Stomach smooth muscle (tissue), 2 donors: ENCODE results near the gene RCL1.

ENCODE experiments used
- H3K27ac ChIP-seq: one replicate; pipeline ENCODE4 v1.7.0; 2013; ENCODE audit warnings: mild to moderate bottlenecking, low read length, inconsistent platforms
- H3K27me3 ChIP-seq, 2 donors: one replicate each; pipeline ENCODE4 v1.7.0; 2013; ENCODE audit warnings: low read length in 2 of 2; ENCODE audit not compliant: insufficient read depth in 2 of 2, control insufficient read depth in 1 of 2
- H3K36me3 ChIP-seq, 2 donors: one replicate each; pipeline ENCODE4 v1.7.0; 2013; ENCODE audit warnings: low read length in 2 of 2; ENCODE audit not compliant: control insufficient read depth in 2 of 2, insufficient read depth in 2 of 2
- H3K4me1 ChIP-seq: one replicate; pipeline ENCODE4 v1.7.0; 2013; ENCODE audit warnings: low read length; ENCODE audit not compliant: control insufficient read depth, insufficient read depth
- H3K4me3 ChIP-seq, 2 donors: one replicate each; pipeline ENCODE4 v1.7.0; 2013; ENCODE audit warnings: low read length in 2 of 2
- H3K9ac ChIP-seq, 2 donors: one replicate each; pipeline ENCODE4 v1.7.0; 2013; ENCODE audit warnings: low read length in 2 of 2, mild to moderate bottlenecking in 1 of 2
- H3K9me3 ChIP-seq, 2 donors: one replicate each; pipeline ENCODE4 v1.7.0; 2013; ENCODE audit warnings: low read length in 2 of 2; ENCODE audit not compliant: control insufficient read depth in 2 of 2
- donor health status: healthy.
- donor health status: Pancreatic carcinoma.

The RCL1 gene

DNA sequence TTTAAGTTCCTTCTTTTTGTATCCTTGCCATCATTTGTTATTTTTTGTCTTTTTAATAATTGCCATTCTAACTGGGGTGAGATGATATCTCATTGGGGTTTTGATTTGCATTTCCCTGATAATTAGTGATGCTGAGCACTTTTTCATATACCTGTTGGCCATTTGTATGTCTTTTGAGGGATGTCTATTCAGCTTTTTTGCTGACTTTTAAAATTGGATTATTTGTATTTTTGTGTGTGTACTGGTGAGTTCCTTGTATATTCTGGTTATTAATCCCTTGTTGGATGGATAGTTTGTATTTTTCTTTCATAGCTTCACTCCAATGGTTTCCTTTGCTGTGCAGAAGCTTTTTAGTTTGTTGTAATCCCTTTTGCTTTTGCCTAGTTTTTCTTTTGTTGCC is 19.1 kb downstream of the RCL1 start:
- H3K4me3 ChIP-seq = no peak overlapping the region
- no peaks in the 10 kb centered on the region for H3K4me1 ChIP-seq
- no peak overlapping the region for H3K27ac ChIP-seq

DNA sequence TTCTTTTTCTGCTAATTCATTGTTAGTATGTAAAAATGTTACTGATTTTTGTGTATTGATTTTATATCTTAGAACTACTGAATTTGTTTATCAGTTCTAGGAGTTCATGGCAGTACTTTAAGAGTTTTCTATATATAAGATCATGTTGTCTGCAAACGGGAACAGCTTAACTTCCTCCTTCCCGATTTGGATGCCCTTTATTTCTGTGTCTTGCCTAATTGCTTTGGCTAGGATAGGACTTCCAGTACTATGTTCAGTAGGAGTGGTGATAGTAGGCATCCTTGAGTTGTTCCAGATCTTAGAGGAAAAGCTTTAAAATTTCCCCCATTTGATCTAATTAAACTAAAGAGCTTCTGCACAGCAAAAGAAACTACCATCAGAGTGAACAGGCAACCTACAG is 20.1 kb downstream of the RCL1 start:
- Histone ChIP-seq H3K36me3 (no peaks in the 10 kb centered on the region), H3K9ac (no peak overlapping the region), H3K9me3 (no peaks in the 10 kb centered on the region), H3K27ac (no peak overlapping the region), H3K4me1 (no peaks in the 10 kb centered on the region), H3K4me3 (no peak overlapping the region), H3K27me3 (no peaks in the 10 kb centered on the region)

More for the DNA sequence above, 19.1 kb downstream of the RCL1 start:
- Histone ChIP-seq H3K36me3 (no peaks in the 10 kb centered on the region), H3K27me3 (no peaks in the 10 kb centered on the region), H3K9ac (no peak overlapping the region), H3K9me3 (peaks cover 0 to 3% of the 10 kb centered on the region in 2 donors)

DNA sequence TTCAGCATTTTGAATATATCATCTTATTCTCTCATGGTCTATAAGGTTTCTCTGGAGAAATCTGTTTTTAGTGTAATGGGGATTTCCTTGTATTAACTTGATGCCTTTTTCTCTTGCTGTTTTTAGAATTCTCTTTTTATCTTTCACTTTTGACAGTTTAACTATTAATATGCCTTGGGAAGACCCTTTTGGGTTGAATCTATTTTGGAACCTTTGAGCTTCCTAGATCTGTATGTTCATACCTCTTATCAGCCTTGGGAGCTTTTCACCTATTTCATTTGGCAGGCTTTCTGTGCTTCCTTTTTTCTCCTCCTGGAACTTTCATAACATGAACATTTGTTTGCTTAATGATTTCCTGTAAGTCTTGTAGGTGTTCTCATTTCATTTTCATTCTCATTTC is 22.2 kb downstream of the RCL1 start:
- Histone ChIP-seq H3K4me3 (no peak overlapping the region), H3K4me1 (no peaks in the 10 kb centered on the region), H3K9me3 (no peaks in the 10 kb centered on the region), H3K27me3 (no peaks in the 10 kb centered on the region), H3K9ac (no peak overlapping the region), H3K27ac (no peak overlapping the region), H3K36me3 (no peaks in the 10 kb centered on the region)

GRCh38 chr9:4815381-4815956 is 22.7 kb downstream of the RCL1 start:
- Histone ChIP-seq H3K9ac (no peak overlapping the region), H3K36me3 (no peaks in the 10 kb centered on the region), H3K4me1 (no peaks in the 10 kb centered on the region), H3K9me3 (no peaks in the 10 kb centered on the region), H3K27me3 (no peaks in the 10 kb centered on the region), H3K4me3 (no peak overlapping the region), H3K27ac (no peak overlapping the region)

GRCh38 chr9:4820168-4820567 is 27.4 kb downstream of the RCL1 start:
- Histone ChIP-seq H3K27me3 (no peaks in the 10 kb centered on the region), H3K27ac (no peak overlapping the region), H3K36me3 (no peaks in the 10 kb centered on the region), H3K4me3 (no peak overlapping the region), H3K9ac (no peak overlapping the region), H3K4me1 (peaks cover 3% of the 10 kb centered on the region), H3K9me3 (no peaks in the 10 kb centered on the region)

- Histone ChIP-seq H3K27me3 (no peaks in the 10 kb centered on the region), H3K9me3 (no peaks in the 10 kb centered on the region), H3K4me1 (peaks cover 3% of the 10 kb centered on the region), H3K4me3 (no peak overlapping the region), H3K27ac (no peak overlapping the region), H3K9ac (no peak overlapping the region), H3K36me3 (no peaks in the 10 kb centered on the region)
Observed at GRCh38 chr9:4821133-4821532, 28.4 kb downstream of the RCL1 start.

DNA sequence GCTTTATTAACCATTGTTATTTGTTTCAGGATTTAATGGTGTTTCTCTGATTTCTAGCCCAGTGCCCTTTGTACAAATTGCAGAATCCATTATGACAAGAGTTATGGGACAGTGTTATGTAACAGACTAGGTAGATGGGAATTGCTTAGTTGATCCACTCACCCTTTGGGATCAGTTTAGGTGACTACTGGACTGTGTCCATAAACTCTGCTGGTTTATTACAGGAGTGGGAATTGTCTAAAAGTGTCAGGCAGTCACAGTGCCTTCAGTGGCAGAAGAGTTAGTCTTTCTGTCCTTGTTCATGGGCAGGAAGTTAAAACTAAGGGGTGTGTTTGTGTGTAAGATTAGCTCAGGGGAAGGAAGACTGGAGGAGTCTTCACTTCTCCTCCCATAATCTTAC is 29.3 kb downstream of the RCL1 start:
- H3K4me1 ChIP-seq = peaks cover 3% of the 10 kb centered on the region
- H3K9me3 ChIP-seq = no peaks in the 10 kb centered on the region
- no peak overlapping the region for H3K9ac ChIP-seq
- no peak overlapping the region for H3K4me3 ChIP-seq
- no peak overlapping the region for H3K27ac ChIP-seq
- H3K27me3 ChIP-seq = no peaks in the 10 kb centered on the region
- H3K36me3 ChIP-seq = no peaks in the 10 kb centered on the region

- peaks cover 3% of the 10 kb centered on the region for H3K4me1 ChIP-seq
- H3K27me3 ChIP-seq = no peaks in the 10 kb centered on the region
- H3K9ac ChIP-seq = no peak overlapping the region
- H3K4me3 ChIP-seq = no peak overlapping the region
- no peaks in the 10 kb centered on the region for H3K36me3 ChIP-seq
- H3K9me3 ChIP-seq = no peaks in the 10 kb centered on the region
- no peak overlapping the region for H3K27ac ChIP-seq
Observed at GRCh38 chr9:4826417-4827166, 33.8 kb downstream of the RCL1 start.

DNA sequence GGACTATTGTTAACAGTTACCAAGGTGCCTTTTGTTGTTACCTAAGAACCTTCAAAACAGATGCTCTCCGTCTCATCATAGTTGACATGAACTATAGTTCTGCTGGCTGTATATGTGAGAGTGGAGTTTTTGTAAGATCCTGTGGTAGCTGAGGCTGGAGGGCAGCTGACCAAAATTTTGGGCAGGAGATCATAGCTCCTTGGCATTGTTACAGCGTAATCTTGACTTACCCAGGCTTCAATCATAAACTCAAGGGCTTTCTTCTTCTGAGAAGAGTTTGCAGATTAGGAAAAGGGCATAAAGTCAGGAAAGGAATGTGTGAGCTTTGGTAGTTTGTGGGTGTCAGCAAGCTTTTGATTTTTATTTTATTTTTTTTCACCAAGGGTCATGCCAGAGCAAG is 34.5 kb downstream of the RCL1 start:
- Histone ChIP-seq H3K9ac (no peak overlapping the region), H3K4me3 (no peak overlapping the region), H3K4me1 (no peaks in the 10 kb centered on the region), H3K9me3 (no peaks in the 10 kb centered on the region), H3K27ac (no peak overlapping the region), H3K27me3 (no peaks in the 10 kb centered on the region), H3K36me3 (peaks cover 0 to 2% of the 10 kb centered on the region in 2 donors)

- no peaks in the 10 kb centered on the region for H3K27me3 ChIP-seq
Observed at GRCh38 chr9:4828761-4829160, 36.0 kb downstream of the RCL1 start.

DNA sequence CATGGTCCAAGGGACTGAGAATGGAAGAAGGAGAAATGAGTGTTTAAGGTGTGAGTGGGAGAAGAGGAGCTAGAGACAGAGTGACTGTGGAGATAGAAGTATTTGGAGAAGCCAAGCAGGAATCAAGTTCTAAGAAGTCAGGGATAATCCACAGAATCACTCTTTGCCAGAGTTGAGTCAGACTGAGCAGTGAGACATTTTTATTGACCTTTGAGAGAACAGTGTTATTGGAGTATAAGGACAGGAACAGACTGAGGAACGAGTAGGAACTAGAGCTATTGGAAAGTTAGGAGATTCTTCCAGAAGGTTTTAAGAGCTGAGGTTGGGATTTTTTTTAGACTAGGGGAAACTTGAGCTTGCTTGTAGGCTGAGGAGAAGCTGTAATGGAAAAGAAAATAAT is 37.2 kb downstream of the RCL1 start:
- Histone ChIP-seq H3K27ac (no peak overlapping the region), H3K27me3 (no peaks in the 10 kb centered on the region), H3K9ac (no peak overlapping the region), H3K9me3 (no peaks in the 10 kb centered on the region), H3K4me3 (no peak overlapping the region), H3K36me3 (peaks cover 5 to 7% of the 10 kb centered on the region in 2 donors), H3K4me1 (no peaks in the 10 kb centered on the region)

More at GRCh38 chr9:4828761-4829160, 36.0 kb downstream of the RCL1 start:
- Histone ChIP-seq H3K4me3 (no peak overlapping the region), H3K27ac (no peak overlapping the region), H3K9me3 (no peaks in the 10 kb centered on the region), H3K4me1 (no peaks in the 10 kb centered on the region), H3K36me3 (peaks cover 4 to 5% of the 10 kb centered on the region in 2 donors), H3K9ac (no peak overlapping the region)
